ENCODE data around the gene WFDC10A. TPM values are rescaled to one million over a fixed set of nuclear protein-coding genes. Genes with fewer than 3 reads are reported as not detected.
"Not testable (repeated sequence)": the region's sequence is repeated elsewhere in the genome, so short reads cannot be mapped to it uniquely, and the experiment has no call there.

Gene WFDC10A
- total RNA-seq, 3 donors from 2014 or later = not detected

DNA sequence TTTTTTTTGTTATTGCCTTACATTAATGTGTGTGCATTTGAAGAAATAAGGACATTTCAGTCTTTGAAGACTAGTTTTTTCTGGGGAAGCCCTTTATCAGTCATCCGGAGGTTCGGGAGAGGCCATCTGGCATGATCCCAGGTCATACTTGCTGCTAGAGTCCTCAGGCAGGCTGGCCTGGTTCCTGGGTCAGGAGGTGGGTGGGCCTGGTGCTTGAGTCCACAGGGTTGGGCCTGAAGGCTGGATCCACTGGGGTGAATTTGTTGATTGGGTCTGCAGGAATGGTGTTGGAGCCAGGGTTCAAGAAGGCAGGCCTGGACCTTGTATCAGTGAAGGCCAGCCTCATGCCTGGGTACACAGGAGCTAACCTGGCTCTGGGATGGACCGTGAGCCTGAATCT, 17.3 kb downstream of the WFDC10A start:
- Histone ChIP-seq H3K9me3 (no peaks in the 10 kb centered on the region), H3K4me3 (no peak overlapping the region), H3K4me1 (no peaks in the 10 kb centered on the region), H3K27me3 (no peaks in the 10 kb centered on the region), H3K27ac (no peak overlapping the region), H3K36me3 (no peaks in the 10 kb centered on the region)
- intact Hi-C loops (cut with DNase I; ENCODE audit: low total_unique reads) = no loop called here
- TF ChIP-seq POLR2A (IDR thresholded peaks at IDR 0.05) = no peak
- no peak for TF ChIP-seq POLR2AphosphoS5 (IDR thresholded peaks at IDR 0.05)
- TF ChIP-seq, protein P1, sequence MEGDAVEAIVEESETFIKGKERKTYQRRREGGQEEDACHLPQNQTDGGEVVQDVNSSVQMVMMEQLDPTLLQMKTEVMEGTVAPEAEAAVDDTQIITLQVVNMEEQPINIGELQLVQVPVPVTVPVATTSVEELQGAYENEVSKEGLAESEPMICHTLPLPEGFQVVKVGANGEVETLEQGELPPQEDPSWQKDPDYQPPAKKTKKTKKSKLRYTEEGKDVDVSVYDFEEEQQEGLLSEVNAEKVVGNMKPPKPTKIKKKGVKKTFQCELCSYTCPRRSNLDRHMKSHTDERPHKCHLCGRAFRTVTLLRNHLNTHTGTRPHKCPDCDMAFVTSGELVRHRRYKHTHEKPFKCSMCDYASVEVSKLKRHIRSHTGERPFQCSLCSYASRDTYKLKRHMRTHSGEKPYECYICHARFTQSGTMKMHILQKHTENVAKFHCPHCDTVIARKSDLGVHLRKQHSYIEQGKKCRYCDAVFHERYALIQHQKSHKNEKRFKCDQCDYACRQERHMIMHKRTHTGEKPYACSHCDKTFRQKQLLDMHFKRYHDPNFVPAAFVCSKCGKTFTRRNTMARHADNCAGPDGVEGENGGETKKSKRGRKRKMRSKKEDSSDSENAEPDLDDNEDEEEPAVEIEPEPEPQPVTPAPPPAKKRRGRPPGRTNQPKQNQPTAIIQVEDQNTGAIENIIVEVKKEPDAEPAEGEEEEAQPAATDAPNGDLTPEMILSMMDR (IDR thresholded peaks at IDR 0.05) = no peak
- no peak for DNase-seq (ENCODE audit: low spot score in 2 of 2)

DNA sequence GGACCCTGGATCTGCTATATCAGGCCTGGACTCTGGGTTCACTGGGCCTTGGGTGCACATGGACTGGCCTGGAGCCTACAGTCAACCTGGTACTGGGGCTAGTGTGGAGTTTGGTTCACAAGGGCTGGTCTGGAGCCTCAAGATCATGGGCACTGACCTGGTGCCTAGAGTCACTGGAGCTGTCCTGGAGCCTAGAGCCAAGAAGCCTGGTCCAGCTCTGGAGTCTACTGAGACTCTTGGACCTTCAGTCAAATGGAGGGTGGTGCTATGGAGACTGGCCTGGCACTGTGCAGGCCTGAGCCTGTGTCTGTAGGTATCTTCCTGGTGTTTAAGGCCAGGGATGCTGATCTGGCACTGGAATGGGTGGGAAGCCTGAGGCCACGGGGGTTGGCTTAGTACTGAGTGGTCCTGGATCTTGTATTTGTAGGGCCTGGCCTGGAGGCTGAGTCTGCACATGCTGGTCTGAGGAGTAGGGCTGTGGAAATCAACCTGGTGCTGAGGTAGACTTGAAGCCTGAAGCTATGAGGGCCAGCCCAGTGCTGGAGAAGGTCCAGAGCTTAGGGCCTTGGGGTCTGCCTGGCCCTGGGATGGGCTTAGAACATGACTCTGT, 18.0 kb downstream of the WFDC10A start:
- no peaks in the 10 kb centered on the region for H3K4me1 ChIP-seq
- intact Hi-C loops (cut with DNase I; ENCODE audit: low total_unique reads) = no loop called here

DNA sequence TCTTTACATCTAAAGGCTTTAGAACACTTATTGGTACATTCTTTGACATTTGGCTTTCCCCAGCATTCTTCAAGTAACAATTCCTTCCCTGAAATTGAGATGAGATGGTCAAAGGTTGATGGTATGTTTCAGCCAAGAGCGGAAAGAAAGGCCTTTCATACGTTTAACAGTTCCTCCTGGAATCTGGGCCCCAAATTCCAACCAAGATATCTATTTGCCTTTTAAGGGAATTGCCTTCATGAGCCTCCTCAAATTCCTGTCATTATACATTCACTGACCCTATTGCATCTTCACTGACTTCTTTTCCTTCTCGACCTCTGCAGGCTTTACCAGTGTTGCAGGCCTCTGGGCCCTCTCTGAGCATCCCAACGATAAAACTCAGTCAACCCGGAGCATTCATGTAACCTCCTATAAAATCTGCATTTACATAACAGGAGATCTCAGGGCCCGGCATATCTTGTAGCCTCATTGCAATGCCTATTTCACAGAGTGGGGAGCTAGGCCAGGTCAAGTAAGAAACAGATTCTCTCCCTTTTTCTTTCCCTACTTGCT, 19.8 kb downstream of the WFDC10A start:
- no peak for TF ChIP-seq POLR2A (IDR thresholded peaks at IDR 0.05)
- no peak for TF ChIP-seq POLR2AphosphoS5 (IDR thresholded peaks at IDR 0.05)
- TF ChIP-seq, protein P1 (IDR thresholded peaks at IDR 0.05) = no peak
- intact Hi-C loops (cut with DNase I; ENCODE audit: low total_unique reads) = no loop called here
- no peaks in the 10 kb centered on the region for H3K27me3 ChIP-seq
- no peak overlapping the region for H3K4me3 ChIP-seq
- no peaks in the 10 kb centered on the region for H3K36me3 ChIP-seq
- DNase-seq (ENCODE audit: low spot score in 2 of 2) = no peak
- no peaks in the 10 kb centered on the region for H3K9me3 ChIP-seq
- no peak overlapping the region for H3K27ac ChIP-seq
- H3K4me1 ChIP-seq = no peaks in the 10 kb centered on the region

More for the DNA sequence above, 18.0 kb downstream of the WFDC10A start:
- TF ChIP-seq, protein P1 (IDR thresholded peaks at IDR 0.05) = no peak
- no peak for TF ChIP-seq POLR2AphosphoS5 (IDR thresholded peaks at IDR 0.05)
- TF ChIP-seq POLR2A (IDR thresholded peaks at IDR 0.05) = no peak
- DNase-seq (ENCODE audit: low spot score in 2 of 2) = no peak
- no peaks in the 10 kb centered on the region for H3K36me3 ChIP-seq
- H3K27me3 ChIP-seq = no peaks in the 10 kb centered on the region
- H3K27ac ChIP-seq = no peak overlapping the region
- no peaks in the 10 kb centered on the region for H3K9me3 ChIP-seq
- H3K4me3 ChIP-seq = no peak overlapping the region

DNA sequence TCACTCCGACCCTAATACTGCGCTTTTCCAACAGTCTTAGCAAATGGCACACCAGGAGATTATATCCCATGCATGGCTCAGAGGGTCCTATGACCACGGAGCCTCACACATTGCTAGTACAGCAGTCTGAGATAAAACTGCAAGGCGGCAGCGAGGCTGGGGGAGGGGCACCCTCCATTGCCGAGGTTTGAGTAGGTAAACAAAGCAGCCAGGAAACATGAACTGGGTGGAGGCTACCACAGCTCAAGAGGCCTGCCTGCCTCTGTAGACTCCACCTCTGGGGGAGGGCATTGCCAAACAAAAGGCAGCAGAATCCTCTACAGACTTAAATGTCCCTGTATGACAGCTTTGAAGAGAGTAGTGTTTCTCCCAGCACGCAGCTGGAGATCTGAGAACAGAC, 22.2 kb downstream of the WFDC10A start:
- H3K36me3 ChIP-seq; H3K9me3 ChIP-seq; DNase-seq (ENCODE audit: low spot score in 2 of 2); H3K27me3 ChIP-seq; H3K4me3 ChIP-seq; H3K27ac ChIP-seq; intact Hi-C loops (cut with DNase I; ENCODE audit: low total_unique reads); H3K4me1 ChIP-seq: not testable (repeated sequence)

DNA sequence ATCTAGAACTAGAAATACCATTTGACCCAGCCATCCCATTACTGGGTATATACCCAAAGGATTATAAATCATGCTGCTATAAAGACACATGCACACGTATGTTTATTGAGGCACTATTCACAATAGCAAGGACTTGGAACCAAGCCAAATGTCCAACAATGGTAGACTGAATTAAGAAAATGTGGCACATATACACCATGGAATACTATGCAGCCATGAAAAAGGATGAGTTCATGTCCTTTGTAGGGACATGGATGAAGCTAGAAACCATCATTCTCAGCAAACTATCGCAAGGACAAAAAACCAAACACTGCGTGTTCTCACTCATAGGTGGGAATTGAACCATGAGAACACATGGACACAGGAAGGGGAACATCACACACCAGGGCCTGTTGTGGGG, 27.5 kb downstream of the WFDC10A start:
- H3K9me3 ChIP-seq; intact Hi-C loops (cut with DNase I; ENCODE audit: low total_unique reads); H3K27me3 ChIP-seq; DNase-seq (ENCODE audit: low spot score in 2 of 2); H3K27ac ChIP-seq; H3K36me3 ChIP-seq; H3K4me1 ChIP-seq; H3K4me3 ChIP-seq: not testable (repeated sequence)

DNA sequence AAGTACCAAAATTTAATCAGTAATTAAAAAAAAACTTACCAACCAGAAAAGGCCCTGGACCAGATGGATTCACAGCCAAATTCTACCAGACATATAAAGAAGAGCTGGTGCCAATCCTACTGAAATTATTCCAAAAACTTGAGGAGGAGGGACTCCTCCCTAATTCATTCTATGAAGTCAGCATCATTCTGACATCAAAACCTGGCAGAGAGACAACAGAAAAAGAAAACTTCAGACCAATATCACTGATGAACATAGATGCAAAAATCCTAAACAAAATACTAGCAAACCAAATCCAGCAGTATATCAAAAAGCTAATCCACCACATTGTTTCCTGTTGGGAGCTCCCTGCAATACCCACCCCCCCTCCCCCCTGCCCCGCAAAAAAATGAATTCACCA, 40.6 kb downstream of the WFDC10A start, which contains the start of gene WFDC11:
WFDC11 (minus strand) TSS at position 101 of the 400 bp plus-strand sequence. CDS start 19,639 bp downstream, outside the sequence.
- H3K36me3 ChIP-seq = no peaks in the 10 kb centered on the region
- peaks cover 0 to 6% of the 10 kb centered on the region in 2 donors for H3K9me3 ChIP-seq
- intact Hi-C loops (cut with DNase I; ENCODE audit: low total_unique reads) = no loop called here
- H3K27me3 ChIP-seq = no peaks in the 10 kb centered on the region
- H3K4me3 ChIP-seq = no peak within 1 kb of the TSS
- H3K27ac ChIP-seq = no peak within 1 kb of the TSS
- no peaks in the 10 kb centered on the region for H3K4me1 ChIP-seq
- TF ChIP-seq, protein P1 (IDR thresholded peaks at IDR 0.05) = no peak
- no peak for TF ChIP-seq POLR2AphosphoS5 (IDR thresholded peaks at IDR 0.05)
- TF ChIP-seq POLR2A (IDR thresholded peaks at IDR 0.05) = no peak
- no peak for DNase-seq (ENCODE audit: low spot score in 2 of 2)
